ENCODE results near the gene SETD5.

DNA sequence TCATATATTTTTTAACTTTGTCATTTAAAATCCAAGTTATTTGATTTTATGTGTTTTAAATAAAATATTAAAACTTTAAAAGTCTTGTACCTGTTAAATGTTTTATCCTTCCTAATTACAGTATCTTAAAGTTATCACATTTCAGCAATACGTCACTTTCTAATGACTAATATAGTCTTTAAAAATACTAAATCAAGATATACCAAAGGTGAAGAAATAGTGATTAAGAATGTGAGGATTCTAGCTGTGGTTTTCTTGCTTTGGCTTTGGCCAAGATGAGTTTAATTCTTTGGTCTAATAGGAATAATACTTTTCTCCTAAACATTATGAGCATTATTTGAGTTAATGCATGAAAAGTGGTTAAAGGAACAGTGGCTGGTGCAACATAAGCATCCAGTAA, 13.9 kb downstream of the SETD5 start:
- no peak for TF ChIP-seq CTCF (IDR thresholded peaks at IDR 0.05)
- TF ChIP-seq POLR2A (IDR thresholded peaks at IDR 0.05): no peak

Data from Peyer's patch (tissue), 4 donors.